ENCODE measurements around the gene MED13.
"Not testable (repeated sequence)": the region's sequence is repeated elsewhere in the genome, so short reads cannot be mapped to it uniquely, and the experiment has no call there.

Gene MED13

GRCh38 chr17:62086737-62087136 lies 21.7 kb upstream of the MED13 start:
- no peak for DNase-seq (ENCODE audit: low spot score)

GRCh38 chr17:62085511-62086408 lies 20.7 kb upstream of the MED13 start:
- DNase-seq (ENCODE audit: low spot score), result no peak

- no peak for DNase-seq (ENCODE audit: low spot score)
Measured at GRCh38 chr17:62084585-62084984, 19.5 kb upstream of the MED13 start.

- no peak for DNase-seq (ENCODE audit: low spot score)
Measured at GRCh38 chr17:62083651-62084050, 18.6 kb upstream of the MED13 start.

- DNase-seq (ENCODE audit: low spot score), result no peak
Measured at GRCh38 chr17:62080647-62081046, 15.6 kb upstream of the MED13 start.

GRCh38 chr17:62078009-62078408 lies 12.9 kb upstream of the MED13 start:
- DNase-seq (ENCODE audit: low spot score), result no peak

GRCh38 chr17:62076864-62077788 lies 12.0 kb upstream of the MED13 start:
- no peak for DNase-seq (ENCODE audit: low spot score)

- no peak for DNase-seq (ENCODE audit: low spot score)
Measured at GRCh38 chr17:62075308-62075815, 10.3 kb upstream of the MED13 start.

GRCh38 chr17:62073993-62074392 lies 8.9 kb upstream of the MED13 start:
- DNase-seq (ENCODE audit: low spot score), result no peak

GRCh38 chr17:62072855-62073254 lies 7.8 kb upstream of the MED13 start:
- not testable (repeated sequence) for DNase-seq (ENCODE audit: low spot score)

GRCh38 chr17:62070900-62071299 lies 5.8 kb upstream of the MED13 start:
- DNase-seq (ENCODE audit: low spot score), result no peak

- DNase-seq (ENCODE audit: low spot score), result no peak
Measured at GRCh38 chr17:62067165-62068145, 2.4 kb upstream of the MED13 start.

GRCh38 chr17:62065611-62066468 lies 762 bp upstream of the MED13 start:
- DNase-seq (ENCODE audit: low spot score), result peak; percentile 96

GRCh38 chr17:62064029-62064790 lies 868 bp downstream of the MED13 start:
- peak; percentile 39 for DNase-seq (ENCODE audit: low spot score)

GRCh38 chr17:62062944-62063343 lies 2.1 kb downstream of the MED13 start:
- peak; percentile 8 for DNase-seq (ENCODE audit: low spot score)

- peak; percentile 38 for DNase-seq (ENCODE audit: low spot score)
Measured at GRCh38 chr17:62062302-62062701, 2.8 kb downstream of the MED13 start.

- DNase-seq (ENCODE audit: low spot score), result no peak
Measured at GRCh38 chr17:62059414-62059813, 5.7 kb downstream of the MED13 start.

GRCh38 chr17:62058611-62059010 lies 6.5 kb downstream of the MED13 start:
- no peak for DNase-seq (ENCODE audit: low spot score)

GRCh38 chr17:62057696-62058095 lies 7.4 kb downstream of the MED13 start:
- DNase-seq (ENCODE audit: low spot score), result no peak

Data from kidney capillary endothelial cell (primary cell).